Fibroblast of lung (primary cell): Measurements from ENCODE around the gene IKZF5. TPM values are rescaled to one million over a fixed set of nuclear protein-coding genes. Genes with fewer than 3 reads are reported as not detected.

ENCODE experiments used
- DNase-seq, 2 donors: peaks; one replicate each; pipeline versions ENCODE4 v3.0.0 to v3.0.0-alpha.2; 2010; ENCODE audit warnings: low read depth in 2 of 2
- H2AFZ ChIP-seq: 2 replicates; pipeline ENCODE4 v1.5.1; 2012; ENCODE audit warnings: low read length, control low read depth, inconsistent platforms
- H3K27ac ChIP-seq: 2 replicates; pipeline ENCODE4 v1.5.1; 2011; ENCODE audit warnings: low read length, control low read depth; ENCODE audit not compliant: insufficient read depth
- H3K27me3 ChIP-seq: 2 replicates; pipeline ENCODE4 v1.5.1; 2011; ENCODE audit warnings: mild to moderate bottlenecking, low read length; ENCODE audit not compliant: control insufficient read depth, insufficient read depth
- H3K36me3 ChIP-seq: 2 replicates; pipeline ENCODE4 v1.5.1; 2011; ENCODE audit warnings: low read length; ENCODE audit not compliant: control insufficient read depth, insufficient read depth
- H3K4me1 ChIP-seq: 2 replicates; pipeline ENCODE4 v1.5.1; 2011; ENCODE audit warnings: low read length; ENCODE audit not compliant: control insufficient read depth, insufficient read depth; ENCODE audit errors: extremely low read depth
- H3K4me2 ChIP-seq: 2 replicates; pipeline ENCODE4 v1.5.1; 2011; ENCODE audit warnings: low read length, control low read depth; ENCODE audit not compliant: insufficient read depth; ENCODE audit errors: extremely low read depth
- H3K4me3 ChIP-seq, 4 experiments: fragments of 200-600 bp in 1 of 4; sonication (generic) in 1 of 4; replicated peaks in 1 of 4; 2 replicates each; pipeline ENCODE4 v1.5.1; 2011 to 2016; ENCODE audit warnings: low read length in 4 of 4, low read depth in 3 of 4, mild to moderate bottlenecking in 3 of 4, control low read depth in 2 of 4, inconsistent platforms in 1 of 4, mixed read lengths in 1 of 4; ENCODE audit not compliant: insufficient read depth in 1 of 4; ENCODE audit errors: control extremely low read depth in 1 of 4
- H3K79me2 ChIP-seq: 2 replicates; pipeline ENCODE4 v1.5.1; 2012; ENCODE audit warnings: mild to moderate bottlenecking, low read length, inconsistent platforms; ENCODE audit not compliant: control insufficient read depth, insufficient read depth
- H3K9ac ChIP-seq: 2 replicates; pipeline ENCODE4 v1.5.1; 2011; ENCODE audit warnings: mild to moderate bottlenecking, low read length, control low read depth; ENCODE audit not compliant: insufficient read depth
- H3K9me3 ChIP-seq: 2 replicates; pipeline ENCODE4 v1.5.1; 2012; ENCODE audit warnings: low read depth, low read length; ENCODE audit not compliant: control insufficient read depth, insufficient read depth
- H4K20me1 ChIP-seq: 2 replicates; pipeline ENCODE4 v1.5.1; 2011; ENCODE audit warnings: low read length; ENCODE audit not compliant: control insufficient read depth, insufficient read depth; ENCODE audit errors: extremely low read depth
- EZH2 ChIP-seq: IDR thresholded peaks from 2 replicates; pipeline ENCODE4 v1.5.1; 2012; ENCODE audit warnings: low read length, control low read depth, mild to moderate bottlenecking; ENCODE audit errors: missing control alignments
- polyA plus RNA-seq, 2 donors: library from polyadenylated mRNA; depleted of rRNA in 1 of 2; stranded (reverse) in 1 of 2; unstranded in 1 of 2; fragments of >200 nt; gene quantifications; 2 replicates each; pipeline ENCODE4 v1.2.1, GENCODE V29; 2011 to 2012; ENCODE audit warnings: missing spikeins in 1 of 2
- total RNA-seq: library from RNA; depleted of rRNA; stranded (reverse); fragments of >200 nt; gene quantifications from 2 replicates; pipeline ENCODE4 v1.2.1, GENCODE V29; 2014
- TF ChIP-seq, protein P1 (sequence below), 2 donors: IDR thresholded peaks in 1 of 2; conservative IDR thresholded peaks in 1 of 2; 1 replicate in 1 of 2; 2 replicates in 1 of 2; pipeline ENCODE4 v1.5.1; 2011 to 2012; ENCODE audit warnings: low read length in 2 of 2, control low read depth in 1 of 2, inconsistent platforms in 1 of 2, low read depth in 1 of 2, mild to moderate bottlenecking in 1 of 2

Gene IKZF5
- total and polyA plus RNA-seq, 2 donors (not counting 1 experiment from before 2014, with no cell fraction given), result 3.1 to 12.5 TPM

DNA sequence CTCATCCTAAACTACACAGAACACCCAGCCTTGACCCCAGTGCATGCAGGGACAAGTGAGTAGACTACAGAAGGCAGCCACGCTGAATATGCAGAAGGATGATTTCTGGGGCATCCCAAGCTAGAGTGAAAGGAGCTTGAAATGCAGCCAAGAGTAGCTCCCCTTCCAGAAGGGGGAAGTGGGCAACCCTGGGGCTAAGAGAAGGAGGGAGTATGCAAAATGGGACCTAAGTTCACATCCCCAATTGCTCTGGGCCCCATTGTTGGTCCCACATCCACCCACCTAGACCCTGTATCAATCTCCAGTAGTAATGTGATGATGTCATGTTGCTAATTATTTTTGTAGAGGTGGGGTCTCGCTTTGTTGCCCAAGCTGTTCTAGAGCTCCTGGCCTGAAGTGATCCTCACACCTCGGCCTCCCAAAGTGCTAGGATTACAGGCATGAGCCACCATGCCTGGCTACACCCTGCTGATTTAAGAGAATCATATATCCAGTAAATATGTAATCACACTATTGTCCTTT is 34.0 kb downstream of the IKZF5 start:
- Histone ChIP-seq H3K9me3 (no peaks in the 10 kb centered on the region), H3K4me1 (no peaks in the 10 kb centered on the region), H3K36me3 (no peaks in the 10 kb centered on the region), H4K20me1 (no peaks in the 10 kb centered on the region), H2AFZ (no peak overlapping the region), H3K27ac (no peak overlapping the region), H3K9ac (no peak overlapping the region), H3K79me2 (no peaks in the 10 kb centered on the region), H3K4me3 (no peak overlapping the region), H3K4me2 (no peak overlapping the region), H3K27me3 (no peaks in the 10 kb centered on the region)
- no peak for TF ChIP-seq EZH2
- TF ChIP-seq, protein P1, sequence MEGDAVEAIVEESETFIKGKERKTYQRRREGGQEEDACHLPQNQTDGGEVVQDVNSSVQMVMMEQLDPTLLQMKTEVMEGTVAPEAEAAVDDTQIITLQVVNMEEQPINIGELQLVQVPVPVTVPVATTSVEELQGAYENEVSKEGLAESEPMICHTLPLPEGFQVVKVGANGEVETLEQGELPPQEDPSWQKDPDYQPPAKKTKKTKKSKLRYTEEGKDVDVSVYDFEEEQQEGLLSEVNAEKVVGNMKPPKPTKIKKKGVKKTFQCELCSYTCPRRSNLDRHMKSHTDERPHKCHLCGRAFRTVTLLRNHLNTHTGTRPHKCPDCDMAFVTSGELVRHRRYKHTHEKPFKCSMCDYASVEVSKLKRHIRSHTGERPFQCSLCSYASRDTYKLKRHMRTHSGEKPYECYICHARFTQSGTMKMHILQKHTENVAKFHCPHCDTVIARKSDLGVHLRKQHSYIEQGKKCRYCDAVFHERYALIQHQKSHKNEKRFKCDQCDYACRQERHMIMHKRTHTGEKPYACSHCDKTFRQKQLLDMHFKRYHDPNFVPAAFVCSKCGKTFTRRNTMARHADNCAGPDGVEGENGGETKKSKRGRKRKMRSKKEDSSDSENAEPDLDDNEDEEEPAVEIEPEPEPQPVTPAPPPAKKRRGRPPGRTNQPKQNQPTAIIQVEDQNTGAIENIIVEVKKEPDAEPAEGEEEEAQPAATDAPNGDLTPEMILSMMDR (conservative IDR thresholded peaks at IDR 0.05 in 1 of 2, IDR thresholded peaks at IDR 0.05 in 1 of 2; ENCODE audit: low read depth in 1 of 2, low read length in 2 of 2), result no peak
- DNase-seq, result no peak

DNA sequence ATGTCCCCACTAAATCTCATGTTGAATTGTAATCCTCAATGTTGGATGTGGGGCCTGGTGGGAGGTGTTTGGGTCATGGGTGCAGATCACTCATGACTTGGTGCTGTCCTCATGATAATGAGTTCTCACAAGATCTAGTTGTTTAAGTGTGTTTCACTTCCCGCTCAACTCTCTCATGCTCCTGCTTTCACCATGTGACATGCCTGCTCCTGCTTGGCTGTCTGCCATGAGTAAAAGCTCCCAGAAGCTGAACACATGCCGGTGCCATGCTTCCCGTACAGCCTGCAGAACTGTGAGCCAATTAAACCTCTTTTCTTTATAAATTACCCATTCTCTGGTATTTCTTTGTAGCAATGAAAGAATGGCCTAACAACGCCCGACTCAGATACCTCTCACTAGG is 34.6 kb downstream of the IKZF5 start:
- H2AFZ ChIP-seq, result no peak overlapping the region
- H3K79me2 ChIP-seq, result no peaks in the 10 kb centered on the region
- H3K4me2 ChIP-seq, result no peak overlapping the region
- peak in 1 of 2 donors; percentile 11 for DNase-seq
- no peaks in the 10 kb centered on the region for H4K20me1 ChIP-seq
- H3K9ac ChIP-seq, result no peak overlapping the region
- TF ChIP-seq EZH2, result no peak
- TF ChIP-seq, protein P1 (conservative IDR thresholded peaks at IDR 0.05 in 1 of 2, IDR thresholded peaks at IDR 0.05 in 1 of 2; ENCODE audit: low read depth in 1 of 2, low read length in 2 of 2), result no peak
- H3K27ac ChIP-seq, result no peak overlapping the region
- H3K4me3 ChIP-seq, result no peak overlapping the region
- H3K4me1 ChIP-seq, result no peaks in the 10 kb centered on the region
- no peaks in the 10 kb centered on the region for H3K9me3 ChIP-seq
- H3K27me3 ChIP-seq, result no peaks in the 10 kb centered on the region
- no peaks in the 10 kb centered on the region for H3K36me3 ChIP-seq

DNA sequence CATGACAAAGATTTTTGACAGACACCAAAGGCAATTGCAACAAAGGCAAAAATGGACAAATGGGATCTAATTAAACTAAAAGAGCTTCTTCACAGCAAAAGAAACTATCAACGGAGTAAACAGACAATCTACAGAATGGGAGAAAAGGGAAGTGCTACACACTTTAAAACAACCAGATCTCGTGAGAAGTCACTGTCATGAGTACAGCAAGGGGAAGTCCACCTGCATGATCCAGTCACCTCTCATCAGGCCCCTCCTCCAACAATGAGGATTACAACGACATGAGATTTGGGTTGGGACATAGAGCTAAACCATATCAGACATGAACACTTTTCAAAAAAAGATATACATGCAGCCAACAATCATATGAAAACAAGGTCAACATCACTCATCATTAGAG is 39.9 kb downstream of the IKZF5 start:
- no peaks in the 10 kb centered on the region for H3K9me3 ChIP-seq
- no peaks in the 10 kb centered on the region for H3K79me2 ChIP-seq
- H3K27ac ChIP-seq, result no peak overlapping the region
- H3K4me3 ChIP-seq, result no peak overlapping the region
- no peaks in the 10 kb centered on the region for H3K36me3 ChIP-seq
- H3K4me2 ChIP-seq, result no peak overlapping the region
- no peaks in the 10 kb centered on the region for H4K20me1 ChIP-seq
- no peak overlapping the region for H3K9ac ChIP-seq
- no peak for DNase-seq
- TF ChIP-seq, protein P1 (conservative IDR thresholded peaks at IDR 0.05 in 1 of 2, IDR thresholded peaks at IDR 0.05 in 1 of 2; ENCODE audit: low read depth in 1 of 2, low read length in 2 of 2), result no peak
- TF ChIP-seq EZH2, result no peak
- H3K27me3 ChIP-seq, result no peaks in the 10 kb centered on the region
- H2AFZ ChIP-seq, result no peak overlapping the region
- H3K4me1 ChIP-seq, result no peaks in the 10 kb centered on the region
